Activated T-cell treated with anti-CD3 and anti-CD28 coated beads for 48 hours (primary cell): ENCODE results near the gene KLLN.
"Not testable (repeated sequence)": the region's sequence is repeated elsewhere in the genome, so short reads cannot be mapped to it uniquely, and the experiment has no call there.

Source experiments
- DNase-seq: peaks from one replicate; pipeline ENCODE4 v3.0.0-alpha.2; 2020; ENCODE audit warnings: low read depth

Gene KLLN

GRCh38 chr10:87842220-87842641 lies 21.1 kb downstream of the KLLN start:
- no peak for DNase-seq

DNA sequence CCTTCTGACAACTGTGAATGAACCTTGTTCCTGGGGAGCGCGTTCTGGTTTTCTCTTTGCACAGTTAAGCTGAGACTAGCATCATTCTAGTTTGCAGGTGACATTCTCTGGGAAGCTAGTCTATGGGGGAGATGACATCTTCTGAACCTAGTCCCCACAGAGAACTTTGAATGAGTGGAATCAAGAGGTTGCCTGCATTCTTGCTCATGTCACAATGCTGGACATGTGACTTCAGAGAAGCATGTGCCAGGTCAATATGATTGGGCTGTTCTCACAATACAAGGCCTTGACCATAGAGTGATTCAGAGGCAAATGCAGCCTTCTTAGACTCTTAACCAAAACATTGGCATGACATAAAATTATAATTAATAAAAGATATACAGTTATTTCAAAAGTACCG lies 22.1 kb downstream of the KLLN start:
- DNase-seq, result no peak

- no peak for DNase-seq
These were observed 24.7 kb downstream of the KLLN start for GRCh38 chr10:87838650-87839049.

- no peak for DNase-seq
These were observed 25.9 kb downstream of the KLLN start for GRCh38 chr10:87837445-87837844.

- no peak for DNase-seq
These were observed 27.2 kb downstream of the KLLN start for GRCh38 chr10:87836098-87836497.

- DNase-seq, result no peak
These were observed 33.2 kb downstream of the KLLN start for GRCh38 chr10:87829986-87830729.

- not testable (repeated sequence) for DNase-seq
These were observed 34.3 kb downstream of the KLLN start for GRCh38 chr10:87829051-87829450.

GRCh38 chr10:87827681-87828080 lies 35.7 kb downstream of the KLLN start:
- DNase-seq, result no peak

DNA sequence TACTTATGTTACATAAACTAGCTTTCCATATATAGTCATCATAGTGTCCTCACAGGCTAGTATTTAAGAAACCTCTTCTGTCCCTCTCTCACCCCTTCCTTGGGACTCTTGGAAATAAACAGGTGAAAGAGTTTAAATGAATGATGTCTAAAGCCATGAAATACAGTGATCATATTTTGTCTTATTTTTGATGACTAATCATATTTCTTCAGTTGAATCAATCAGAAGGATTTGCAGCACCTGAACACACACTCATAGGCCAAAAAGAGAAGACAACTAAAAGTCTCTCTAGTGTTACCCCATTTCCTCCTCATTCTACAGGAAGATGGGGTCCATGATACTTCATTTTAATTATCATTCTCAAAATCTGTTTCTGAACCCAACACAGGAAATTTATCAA lies 36.7 kb downstream of the KLLN start:
- DNase-seq, result no peak

GRCh38 chr10:87819289-87819585 lies 44.1 kb downstream of the KLLN start:
- no peak for DNase-seq

- DNase-seq, result peak; percentile 49
These were observed 44.6 kb downstream of the KLLN start for GRCh38 chr10:87818505-87819288.

DNA sequence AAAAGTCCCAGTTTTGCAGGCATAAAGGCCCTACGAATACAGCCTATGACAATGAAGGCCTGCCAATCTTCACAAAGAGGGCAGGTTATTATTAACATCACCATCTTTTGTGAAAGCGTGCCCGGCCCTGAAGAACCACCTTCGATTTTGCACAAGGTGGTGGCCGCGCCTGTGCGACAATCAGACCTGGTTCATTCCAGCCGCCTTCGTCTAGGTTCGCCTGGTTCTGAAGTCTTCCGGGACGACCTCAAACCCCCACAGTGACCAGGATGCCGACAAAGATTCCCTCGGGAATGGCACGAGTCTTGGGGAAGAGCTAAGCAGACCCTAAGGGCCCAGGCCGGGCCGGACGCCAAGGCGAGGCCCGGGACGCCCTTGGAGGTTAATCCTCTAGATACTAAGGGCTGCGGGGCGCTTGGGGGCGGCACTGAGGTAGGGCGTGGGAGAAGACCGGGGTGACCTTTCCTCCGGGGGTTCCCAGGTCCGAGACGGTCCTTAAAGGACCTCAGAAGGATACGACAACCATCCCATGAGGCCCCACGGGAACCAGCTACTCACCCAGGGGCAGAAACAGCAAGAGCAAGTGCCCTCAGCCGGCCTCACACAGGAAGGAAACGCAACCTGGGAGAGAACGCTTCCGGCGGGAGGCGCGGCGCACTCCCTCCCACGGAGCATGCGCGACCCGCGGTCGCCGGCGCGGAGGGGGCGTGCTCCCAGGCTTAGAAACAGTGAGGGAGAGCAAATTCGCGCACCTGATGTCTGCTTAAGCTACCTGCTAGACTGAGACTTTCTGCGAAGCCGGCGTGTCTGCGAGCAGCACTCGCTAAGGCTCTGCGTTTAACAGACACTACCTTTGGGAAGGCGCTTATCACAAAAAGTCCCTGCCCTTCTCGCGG lies 45.5 kb downstream of the KLLN start, which contains the start of gene ATAD1:
Gene ATAD1 (minus strand): TSS at position 618 of the 896 bp plus-strand sequence. CDS start 3,627 bp downstream, outside the sequence.
- peak; percentile 87 for DNase-seq

DNA sequence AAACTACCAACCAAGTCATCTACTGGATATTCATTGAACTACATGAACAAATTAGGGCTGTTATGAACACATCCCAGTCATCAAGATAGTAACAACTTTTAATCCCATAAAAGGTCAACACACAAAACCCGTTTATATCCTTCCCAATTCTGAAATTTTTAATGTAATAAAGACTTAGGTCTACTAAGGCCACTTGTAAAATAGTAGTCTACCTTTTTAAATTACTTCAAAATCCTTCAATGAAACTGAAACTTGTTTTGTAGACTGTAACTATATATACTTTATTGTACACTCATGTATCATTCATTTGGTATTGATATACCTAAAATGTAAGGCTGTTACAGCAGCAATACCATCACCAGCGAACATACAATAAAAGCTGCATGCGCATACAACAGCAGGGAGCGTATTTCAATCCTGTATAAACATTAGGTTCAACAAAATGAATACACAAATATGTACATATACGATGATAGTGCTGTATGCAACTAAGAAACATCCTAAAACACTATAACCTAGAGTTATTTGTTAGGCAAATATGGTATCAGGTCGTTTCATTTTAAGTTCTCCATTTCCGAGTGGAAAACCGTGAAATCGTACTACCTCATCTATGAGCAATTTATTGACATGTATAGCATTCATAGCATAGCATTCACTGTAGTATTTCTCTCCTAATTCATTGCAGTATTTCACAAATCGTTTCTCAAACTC lies 46.3 kb downstream of the KLLN start:
- DNase-seq, result no peak

- no peak for DNase-seq
These were observed 47.0 kb downstream of the KLLN start for GRCh38 chr10:87816163-87816897.
